HepG2 (cell line): ENCODE measurements around the gene ZFR2. TPM values are rescaled to one million over a fixed set of nuclear protein-coding genes. Genes with fewer than 3 reads are reported as not detected.

Source experiments
- AHR ChIP-seq: IDR thresholded peaks from 2 replicates; pipeline ENCODE4 v1.6.1; 2018; ENCODE audit warnings: missing genetic modification reagents, missing compliant biosample characterization
- HDAC2 ChIP-seq: sonication (generic); formaldehyde crosslinking; IDR thresholded peaks from 2 replicates; pipeline ENCODE4 v1.4.0; 2020; ENCODE audit warnings: missing genetic modification reagents
- HNF4A ChIP-seq: sonication (generic); formaldehyde crosslinking; IDR thresholded peaks from 2 replicates; pipeline ENCODE4 v1.4.0; 2020; ENCODE audit warnings: missing genetic modification reagents
- MIER2 ChIP-seq: IDR thresholded peaks from 2 replicates; pipeline ENCODE4 v1.6.1; 2016; ENCODE audit warnings: missing biosample characterization, missing genetic modification reagents
- MTF1 ChIP-seq: sonication (generic); formaldehyde crosslinking; IDR thresholded peaks from 2 replicates; pipeline ENCODE4 v1.5.0; 2020; ENCODE audit warnings: missing genetic modification reagents
- PHF21A ChIP-seq: sonication (generic); formaldehyde crosslinking; IDR thresholded peaks from 2 replicates; pipeline ENCODE4 v1.5.0; 2020; ENCODE audit warnings: mild to moderate bottlenecking, missing genetic modification reagents
- PREB ChIP-seq: sonication (generic); formaldehyde crosslinking; IDR thresholded peaks from 2 replicates; pipeline ENCODE4 v1.4.0; 2020; ENCODE audit warnings: missing genetic modification reagents
- SRSF4 ChIP-seq: fragments of 200-400 bp; formaldehyde crosslinking; IDR thresholded peaks from one replicate; pipeline ENCODE4 v1.6.1; 2018; ENCODE audit warnings: mild to moderate bottlenecking, low read depth, low read length, moderate library complexity; ENCODE audit not compliant: poor library complexity, severe bottlenecking
- ZBTB10 ChIP-seq: sonication (generic); formaldehyde crosslinking; IDR thresholded peaks from 2 replicates; pipeline ENCODE4 v1.4.0; 2020; ENCODE audit warnings: missing genetic modification reagents, borderline replicate concordance
- ZNF383 ChIP-seq: sonication (generic); formaldehyde crosslinking; IDR thresholded peaks from 2 replicates; pipeline ENCODE4 v1.4.0; 2020; ENCODE audit warnings: missing genetic modification reagents, mild to moderate bottlenecking, borderline replicate concordance
- ZNF407 ChIP-seq: sonication (generic); formaldehyde crosslinking; IDR thresholded peaks from one replicate; pipeline ENCODE4 v1.5.1; 2020; ENCODE audit warnings: mild to moderate bottlenecking, missing genetic modification reagents; ENCODE audit errors: not compliant biosample characterization
- ZNF558 ChIP-seq: sonication (generic); formaldehyde crosslinking; IDR thresholded peaks from 2 replicates; pipeline ENCODE4 v1.9.0; 2022; ENCODE audit warnings: mild to moderate bottlenecking, missing genetic modification reagents, borderline replicate concordance
- ZNF589 ChIP-seq: sonication (generic); formaldehyde crosslinking; conservative IDR thresholded peaks from 2 replicates; pipeline ENCODE4 v1.8.0; 2022; ENCODE audit warnings: mild to moderate bottlenecking, moderate library complexity, missing genetic modification reagents
- ZNF607 ChIP-seq: sonication (generic); formaldehyde crosslinking; IDR thresholded peaks from 2 replicates; pipeline ENCODE4 v1.5.1; 2020; ENCODE audit warnings: missing genetic modification reagents, mild to moderate bottlenecking, borderline replicate concordance
- ZNF83 ChIP-seq: sonication (generic); formaldehyde crosslinking; IDR thresholded peaks from 2 replicates; pipeline ENCODE4 v1.4.0; 2020; ENCODE audit warnings: missing genetic modification reagents, mild to moderate bottlenecking, borderline replicate concordance
- ZSCAN12 ChIP-seq: sonication (generic); formaldehyde crosslinking; IDR thresholded peaks from 2 replicates; pipeline ENCODE4 v1.9.0; 2021; ENCODE audit warnings: mild to moderate bottlenecking, missing genetic modification reagents
- polyA plus RNA-seq, 8 experiments: library from polyadenylated mRNA; depleted of rRNA in 3 of 8; stranded (reverse) in 7 of 8; unstranded in 1 of 8; fragments of >200 nt; fragmentation: Illumina TruSeq in 4 of 8; extraction: Trizol in 4 of 8; gene quantifications; 2 replicates each; pipeline versions ENCODE4 v1.2.1 to v1.2.3, GENCODE V29; 2011 to 2016; ENCODE audit warnings: low read depth in 4 of 8, missing spikeins in 1 of 8, mixed read lengths in 1 of 8; ENCODE audit not compliant: insufficient read depth in 1 of 8
- total RNA-seq, 5 experiments: library from RNA; depleted of rRNA; stranded (reverse); fragments of >200 nt; fragmentation: Illumina TruSeq; extraction: Trizol; gene quantifications; 2 replicates each; pipeline ENCODE4 v1.2.3, GENCODE V29; 2016; ENCODE audit warnings: low read depth in 1 of 5

Gene ZFR2
- total and polyA plus RNA-seq, 2 of the 13 experiments (the other 11 are each of a cell fraction or from before 2014, with no cell fraction given) = 0.37 to 0.69 TPM

- TF ChIP-seq ZNF83 (CRISPR knock-in tag) = no peak
- peak; percentile 85 for TF ChIP-seq ZNF607
- no peak for TF ChIP-seq ZNF589 (CRISPR knock-in tag)
- TF ChIP-seq ZBTB10 (CRISPR knock-in tag) = no peak
- TF ChIP-seq ZNF407 = peak; percentile 76
- no peak for TF ChIP-seq ZNF383 (CRISPR knock-in tag)
- no peak for TF ChIP-seq SRSF4
- TF ChIP-seq AHR (CRISPR knock-in tag) = no peak
- no peak for TF ChIP-seq PHF21A (CRISPR knock-in tag)
- TF ChIP-seq HNF4A (CRISPR knock-in tag) = no peak
- no peak for TF ChIP-seq PREB (CRISPR knock-in tag)
- peak; percentile 39; the same call in 1 of the 2 replicates for TF ChIP-seq HDAC2 (CRISPR knock-in tag)
- TF ChIP-seq MTF1 (CRISPR knock-in tag) = no peak
- 0 out of 2 replicates have a peak, but pooled peaks have one; percentile 49 for TF ChIP-seq ZSCAN12 (CRISPR knock-in tag)
- peak; percentile 31; the same call in 1 of the 2 replicates for TF ChIP-seq MIER2 (CRISPR knock-in tag)
- TF ChIP-seq ZNF558 (CRISPR knock-in tag) = no peak
Observed at GRCh38 chr19:3762501-3763459, 106.1 kb downstream of the ZFR2 start, which contains the start of gene MRPL54 (continued).
